ENCODE measurements around the gene SLC52A3.

DNA sequence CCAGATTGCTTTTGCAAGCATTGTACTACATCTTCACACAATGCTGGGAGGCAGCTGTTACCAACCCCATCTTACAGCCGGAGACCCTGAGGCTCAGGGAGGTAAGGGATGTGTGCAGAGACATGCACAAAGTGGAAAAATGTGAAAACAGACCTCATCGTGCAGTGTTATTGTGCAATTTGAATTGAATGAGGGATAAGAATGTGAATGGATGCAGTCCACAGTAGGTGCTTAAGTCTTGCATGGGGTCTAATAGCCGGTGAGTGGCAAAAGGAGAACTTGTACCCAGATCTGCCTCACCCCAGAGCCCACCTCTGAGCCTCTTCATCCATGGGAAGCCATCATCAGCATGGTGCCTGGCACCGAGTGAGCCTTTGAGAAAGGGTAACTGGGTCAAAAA is 42.1 kb downstream of the SLC52A3 start:
- no peak for TF ChIP-seq EZH2 (IDR thresholded peaks at IDR 0.05; ENCODE audit: borderline replicate concordance, insufficient read depth, low read length, poor library complexity, severe bottlenecking)
- TF ChIP-seq, protein P1, sequence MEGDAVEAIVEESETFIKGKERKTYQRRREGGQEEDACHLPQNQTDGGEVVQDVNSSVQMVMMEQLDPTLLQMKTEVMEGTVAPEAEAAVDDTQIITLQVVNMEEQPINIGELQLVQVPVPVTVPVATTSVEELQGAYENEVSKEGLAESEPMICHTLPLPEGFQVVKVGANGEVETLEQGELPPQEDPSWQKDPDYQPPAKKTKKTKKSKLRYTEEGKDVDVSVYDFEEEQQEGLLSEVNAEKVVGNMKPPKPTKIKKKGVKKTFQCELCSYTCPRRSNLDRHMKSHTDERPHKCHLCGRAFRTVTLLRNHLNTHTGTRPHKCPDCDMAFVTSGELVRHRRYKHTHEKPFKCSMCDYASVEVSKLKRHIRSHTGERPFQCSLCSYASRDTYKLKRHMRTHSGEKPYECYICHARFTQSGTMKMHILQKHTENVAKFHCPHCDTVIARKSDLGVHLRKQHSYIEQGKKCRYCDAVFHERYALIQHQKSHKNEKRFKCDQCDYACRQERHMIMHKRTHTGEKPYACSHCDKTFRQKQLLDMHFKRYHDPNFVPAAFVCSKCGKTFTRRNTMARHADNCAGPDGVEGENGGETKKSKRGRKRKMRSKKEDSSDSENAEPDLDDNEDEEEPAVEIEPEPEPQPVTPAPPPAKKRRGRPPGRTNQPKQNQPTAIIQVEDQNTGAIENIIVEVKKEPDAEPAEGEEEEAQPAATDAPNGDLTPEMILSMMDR (IDR thresholded peaks at IDR 0.05; ENCODE audit: poor library complexity, severe bottlenecking) = no peak
- TF ChIP-seq SMC3 (conservative IDR thresholded peaks at IDR 0.05; ENCODE audit: poor library complexity) = no peak
- TF ChIP-seq MXI1 (conservative IDR thresholded peaks at IDR 0.05; ENCODE audit: poor library complexity, severe bottlenecking) = no peak
